ENCODE data around the gene LHPP.
A peak's percentile ranks its signal among the peaks of the same experiment; 100 is the strongest.

The LHPP gene

GRCh38 chr10:124558339-124559321 is 97.0 kb downstream of the LHPP start:
- no peak for TF ChIP-seq CTCF (conservative IDR thresholded peaks at IDR 0.05; ENCODE audit: low read length)
- no peak for DNase-seq (ENCODE audit: low read depth)
- H3K4me3 ChIP-seq (ENCODE audit: low read length), result no peak overlapping the region

- no peak for DNase-seq (ENCODE audit: low read depth)
- no peak overlapping the region for H3K4me3 ChIP-seq (ENCODE audit: low read length)
- no peak for TF ChIP-seq CTCF (conservative IDR thresholded peaks at IDR 0.05; ENCODE audit: low read length)
These were observed 97.9 kb downstream of the LHPP start for GRCh38 chr10:124559372-124560132.

- no peak overlapping the region for H3K4me3 ChIP-seq (ENCODE audit: low read length)
- peak; percentile 60 for DNase-seq (ENCODE audit: low read depth)
- TF ChIP-seq CTCF (conservative IDR thresholded peaks at IDR 0.05; ENCODE audit: low read length), result no peak
These were observed 98.9 kb downstream of the LHPP start for GRCh38 chr10:124560377-124561105.

GRCh38 chr10:124561206-124561605 is 99.6 kb downstream of the LHPP start:
- TF ChIP-seq CTCF (conservative IDR thresholded peaks at IDR 0.05; ENCODE audit: low read length), result no peak
- DNase-seq (ENCODE audit: low read depth), result no peak
- no peak overlapping the region for H3K4me3 ChIP-seq (ENCODE audit: low read length)

- no peak for TF ChIP-seq CTCF (conservative IDR thresholded peaks at IDR 0.05; ENCODE audit: low read length)
- no peak for DNase-seq (ENCODE audit: low read depth)
- no peak overlapping the region for H3K4me3 ChIP-seq (ENCODE audit: low read length)
These were observed 100.9 kb downstream of the LHPP start for GRCh38 chr10:124562425-124563060.

- TF ChIP-seq CTCF (conservative IDR thresholded peaks at IDR 0.05; ENCODE audit: low read length), result no peak
- no peak for DNase-seq (ENCODE audit: low read depth)
- H3K4me3 ChIP-seq (ENCODE audit: low read length), result no peak overlapping the region
These were observed 101.9 kb downstream of the LHPP start for GRCh38 chr10:124563320-124564040.

Data from AG10803 (cell line).